PC-3 (cell line): ENCODE data around the gene SLC24A5.

Experiments
- CTCF ChIP-seq: fragments of 300-600 bp; sonication (generic); conservative IDR thresholded peaks from 2 replicates; pipeline ENCODE4 v1.5.1; 2017; ENCODE audit warnings: antibody characterized with exemption, low read depth, mild to moderate bottlenecking, low read length
- EZH2 ChIP-seq: fragments of 300-600 bp; sonication (generic); IDR thresholded peaks from one replicate; pipeline ENCODE4 v1.6.1; 2017; ENCODE audit warnings: antibody characterized with exemption, mild to moderate bottlenecking, low read length; ENCODE audit not compliant: unreplicated experiment

- TF ChIP-seq CTCF (no peak), EZH2 (no peak)
Observed at GRCh38 chr15:48147358-48147757, 26.6 kb downstream of the SLC24A5 start.
